Adrenal gland (tissue), 5 donors: ENCODE measurements around the gene ENDOG.

Experiments
- POLR2A ChIP-seq, 2 donors: fragments of 450-650 bp; IDR thresholded peaks; one replicate each; pipeline ENCODE4 v1.6.1; 2017; ENCODE audit warnings: antibody characterized with exemption in 2 of 2, mild to moderate bottlenecking in 2 of 2, moderate library complexity in 1 of 2
- TF ChIP-seq, protein P1 (sequence below), 6 experiments: fragments of 450-650 bp in 4 of 6; fragments of 200-600 bp in 2 of 6; sonication (generic) in 1 of 6; IDR thresholded peaks; 1 replicate in 5 of 6; 2 replicates in 1 of 6; pipeline versions ENCODE4 v1.5.1 to v1.8.0; 2016 to 2021; ENCODE audit warnings: antibody characterized with exemption in 6 of 6, mild to moderate bottlenecking in 2 of 6, moderate library complexity in 1 of 6
- donor health status: DM: no; HTN: no; CAD: no.

GRCh38 chr9:128835246-128836210 is 17.2 kb downstream of the ENDOG start:
- TF ChIP-seq, protein P1, sequence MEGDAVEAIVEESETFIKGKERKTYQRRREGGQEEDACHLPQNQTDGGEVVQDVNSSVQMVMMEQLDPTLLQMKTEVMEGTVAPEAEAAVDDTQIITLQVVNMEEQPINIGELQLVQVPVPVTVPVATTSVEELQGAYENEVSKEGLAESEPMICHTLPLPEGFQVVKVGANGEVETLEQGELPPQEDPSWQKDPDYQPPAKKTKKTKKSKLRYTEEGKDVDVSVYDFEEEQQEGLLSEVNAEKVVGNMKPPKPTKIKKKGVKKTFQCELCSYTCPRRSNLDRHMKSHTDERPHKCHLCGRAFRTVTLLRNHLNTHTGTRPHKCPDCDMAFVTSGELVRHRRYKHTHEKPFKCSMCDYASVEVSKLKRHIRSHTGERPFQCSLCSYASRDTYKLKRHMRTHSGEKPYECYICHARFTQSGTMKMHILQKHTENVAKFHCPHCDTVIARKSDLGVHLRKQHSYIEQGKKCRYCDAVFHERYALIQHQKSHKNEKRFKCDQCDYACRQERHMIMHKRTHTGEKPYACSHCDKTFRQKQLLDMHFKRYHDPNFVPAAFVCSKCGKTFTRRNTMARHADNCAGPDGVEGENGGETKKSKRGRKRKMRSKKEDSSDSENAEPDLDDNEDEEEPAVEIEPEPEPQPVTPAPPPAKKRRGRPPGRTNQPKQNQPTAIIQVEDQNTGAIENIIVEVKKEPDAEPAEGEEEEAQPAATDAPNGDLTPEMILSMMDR (IDR thresholded peaks at IDR 0.05), result no peak
- TF ChIP-seq POLR2A (IDR thresholded peaks at IDR 0.05), result no peak
